IgD-negative memory B cell (primary cell): Measurements from ENCODE around the gene GRAP2. TPM values are rescaled to one million over a fixed set of nuclear protein-coding genes. Genes with fewer than 3 reads are reported as not detected.
A peak's percentile ranks its signal among the peaks of the same experiment; 100 is the strongest.
"Not testable (repeated sequence)": the region's sequence is repeated elsewhere in the genome, so short reads cannot be mapped to it uniquely, and the experiment has no call there.

Experiments
- H3K27ac Mint-ChIP-seq, 3 donors: one replicate each; pipeline ENCODE4 v1.8.0; 2020 to 2022; ENCODE audit warnings: mild to moderate bottlenecking in 3 of 3, mixed read lengths in 3 of 3, moderate library complexity in 1 of 3
- H3K27me3 Mint-ChIP-seq: one replicate; pipeline ENCODE4 v1.8.0; 2021; ENCODE audit warnings: mixed read lengths
- H3K36me3 Mint-ChIP-seq: one replicate; pipeline ENCODE4 v1.8.0; 2020; ENCODE audit warnings: mild to moderate bottlenecking, mixed read lengths
- H3K4me1 Mint-ChIP-seq, 3 donors: one replicate each; pipeline ENCODE4 v1.8.0; 2020 to 2022; ENCODE audit warnings: mixed read lengths in 3 of 3, mild to moderate bottlenecking in 1 of 3
- H3K4me3 Mint-ChIP-seq, 4 donors: one replicate each; pipeline ENCODE4 v1.8.0; 2020 to 2022; ENCODE audit warnings: mild to moderate bottlenecking in 4 of 4, mixed read lengths in 4 of 4, moderate library complexity in 3 of 4
- H3K9me3 Mint-ChIP-seq, 3 donors: one replicate each; pipeline ENCODE4 v1.8.0; 2020 to 2021; ENCODE audit warnings: mixed read lengths in 3 of 3, mild to moderate bottlenecking in 1 of 3
- polyA plus RNA-seq: library from polyadenylated mRNA; unstranded; fragments of 300-500 nt; fragmentation: Illumina TruSeq; gene quantifications from one replicate; pipeline ENCODE4 v1.2.3, GENCODE V29; 2021

Gene GRAP2
- polyA plus RNA-seq: 11.8 TPM

GRCh38 chr22:39900306-39901227, at the start of gene GRAP2:
TSS of gene GRAP2 (plus strand) at chr22:39901084. CDS start at chr22:39947107, 46,023 bp downstream.
- Mint-ChIP-seq H3K4me1 (peaks cover 27 to 37% (median 35%) of the 10 kb centered on the region in 3 donors), H3K27ac (peak within 1 kb of the TSS; percentile 36 to 84 (median 61)), H3K27me3 (no peaks in the 10 kb centered on the region), H3K9me3 (peaks cover 0 to 2% (median 0%) of the 10 kb centered on the region in 3 donors), H3K4me3 (peak within 1 kb of the TSS; percentile 75 to 95 (median 86)), H3K36me3 (peaks cover 7% of the 10 kb centered on the region)

DNA sequence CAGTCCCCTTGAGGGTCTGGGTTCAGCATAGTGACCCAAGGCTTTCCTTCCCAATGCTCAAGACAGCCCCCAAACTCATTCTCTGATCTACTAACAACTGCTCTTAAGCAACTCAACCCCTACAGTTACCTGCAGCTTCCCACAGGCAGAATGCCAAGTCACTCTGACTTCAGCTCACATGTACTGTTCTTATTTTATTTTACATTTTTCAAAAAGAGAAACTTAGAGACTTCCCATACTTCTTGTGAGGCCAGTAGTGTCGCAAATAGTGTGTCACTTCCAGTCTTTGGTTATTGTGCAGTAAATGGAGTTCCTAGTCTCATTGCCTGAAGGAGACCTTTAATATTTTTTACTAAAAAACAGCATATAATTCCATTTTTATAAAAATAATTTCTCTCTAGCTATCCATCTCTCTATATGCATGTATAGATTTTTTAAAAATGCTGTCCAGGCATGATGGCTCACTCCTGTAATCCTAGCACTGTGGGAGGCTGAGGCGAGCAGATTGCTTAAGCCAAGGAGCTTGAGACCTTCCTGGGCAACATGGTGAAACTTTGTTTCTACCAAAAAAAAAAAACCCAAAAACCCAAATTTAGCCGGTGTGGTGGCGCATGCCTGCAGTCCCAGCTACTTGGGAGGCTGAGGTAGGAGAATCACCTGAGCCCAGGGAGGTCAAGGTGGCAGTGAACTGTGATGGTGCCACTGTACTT, 49.1 kb upstream of the GRAP2 start:
- H3K27me3 Mint-ChIP-seq: no peaks in the 10 kb centered on the region
- H3K9me3 Mint-ChIP-seq: no peaks in the 10 kb centered on the region
- H3K4me3 Mint-ChIP-seq: peak overlapping the region in 2 of 4 donors; percentile 60 to 85
- H3K36me3 Mint-ChIP-seq: no peaks in the 10 kb centered on the region
- peaks cover 25 to 34% (median 28%) of the 10 kb centered on the region in 3 donors for H3K4me1 Mint-ChIP-seq
- H3K27ac Mint-ChIP-seq: peak overlapping the region in 2 of 3 donors; percentile 12 to 31

DNA sequence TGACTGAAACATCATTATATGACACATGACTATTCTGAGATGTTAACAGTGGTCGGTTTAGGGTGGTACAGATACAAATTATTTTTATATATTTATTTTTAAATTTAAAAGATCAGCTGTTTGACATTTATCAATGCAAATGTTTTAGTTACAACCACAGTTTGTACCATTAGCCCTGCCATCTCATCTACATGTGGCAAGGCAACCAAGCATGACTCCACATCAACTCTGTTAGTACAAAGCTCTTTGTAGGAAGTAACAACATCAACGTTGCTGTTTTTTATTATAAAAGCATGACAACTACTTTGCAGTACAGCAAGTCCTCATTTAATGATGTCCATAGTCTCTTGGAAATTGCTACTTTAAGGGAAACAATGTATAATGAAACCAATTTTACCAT, 48.1 kb upstream of the GRAP2 start:
- no peaks in the 10 kb centered on the region for H3K36me3 Mint-ChIP-seq
- H3K27ac Mint-ChIP-seq: peak overlapping the region in 1 of 3 donors; percentile 50
- peaks cover 25 to 34% (median 28%) of the 10 kb centered on the region in 3 donors for H3K4me1 Mint-ChIP-seq
- peak overlapping the region in 2 of 4 donors; percentile 51 to 77 for H3K4me3 Mint-ChIP-seq
- H3K9me3 Mint-ChIP-seq: no peaks in the 10 kb centered on the region
- H3K27me3 Mint-ChIP-seq: no peaks in the 10 kb centered on the region

DNA sequence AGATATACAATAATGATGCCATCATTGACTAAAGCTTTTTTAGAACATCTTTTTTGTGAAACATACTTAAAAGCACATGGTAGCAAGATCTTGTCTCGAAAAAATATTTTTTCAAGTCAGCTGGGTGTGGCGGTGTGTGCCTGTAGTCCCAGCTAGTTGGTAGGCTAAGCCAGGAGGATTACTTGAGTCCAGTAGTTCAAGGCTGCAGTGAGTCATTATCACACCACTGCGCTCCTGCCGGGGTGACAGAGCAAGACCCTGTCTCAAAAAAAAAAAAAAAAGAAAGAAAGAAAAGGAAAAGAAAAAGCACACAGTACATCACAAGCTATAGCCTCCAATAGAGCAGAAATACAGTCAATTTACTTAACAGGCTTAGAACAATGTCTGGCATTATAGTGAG, 44.3 kb upstream of the GRAP2 start:
- no peaks in the 10 kb centered on the region for H3K27me3 Mint-ChIP-seq
- H3K27ac Mint-ChIP-seq: no peak overlapping the region
- H3K4me3 Mint-ChIP-seq: no peak overlapping the region
- no peaks in the 10 kb centered on the region for H3K36me3 Mint-ChIP-seq
- H3K9me3 Mint-ChIP-seq: no peaks in the 10 kb centered on the region
- H3K4me1 Mint-ChIP-seq: peaks cover 20 to 48% (median 38%) of the 10 kb centered on the region in 3 donors

DNA sequence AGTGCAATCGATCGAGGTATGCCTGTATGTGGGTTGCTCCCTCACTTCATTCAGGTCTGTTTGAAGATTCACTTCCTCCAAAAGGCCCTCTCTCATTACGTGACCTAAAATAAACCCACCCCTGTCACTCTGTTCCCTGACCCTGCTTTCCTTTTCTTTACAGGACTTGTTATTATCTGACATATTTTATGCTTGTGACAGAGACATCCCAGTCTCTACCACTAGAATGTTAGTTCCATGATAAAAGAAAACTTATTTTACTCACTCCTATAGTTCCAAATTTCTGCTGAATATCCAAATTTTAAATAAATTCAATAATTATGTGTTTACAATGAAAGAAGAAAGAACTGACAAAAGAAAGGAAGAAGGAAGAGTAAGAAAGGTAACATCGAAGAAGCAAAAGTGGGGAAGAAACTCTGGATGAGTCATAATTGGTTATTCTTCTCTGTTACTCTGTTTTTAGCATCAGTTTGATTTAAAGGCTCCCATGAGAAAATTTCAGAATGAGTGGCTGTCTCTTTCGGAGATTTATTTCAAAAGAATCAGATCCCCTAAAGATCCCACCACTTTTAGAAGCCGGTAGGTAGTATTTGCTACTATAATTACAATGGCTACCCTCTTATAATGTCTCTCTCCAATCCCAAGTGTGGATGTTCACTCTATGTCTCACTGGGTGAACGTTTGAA, 40.8 kb upstream of the GRAP2 start:
- no peaks in the 10 kb centered on the region for H3K9me3 Mint-ChIP-seq
- H3K4me3 Mint-ChIP-seq: peak overlapping the region in 1 of 4 donors; percentile 75
- no peaks in the 10 kb centered on the region for H3K27me3 Mint-ChIP-seq
- H3K4me1 Mint-ChIP-seq: peaks cover 5 to 29% (median 22%) of the 10 kb centered on the region in 3 donors
- no peaks in the 10 kb centered on the region for H3K36me3 Mint-ChIP-seq
- no peak overlapping the region for H3K27ac Mint-ChIP-seq

GRCh38 chr22:39868741-39869140, 32.1 kb upstream of the GRAP2 start:
- peaks cover 2% of the 10 kb centered on the region for H3K27me3 Mint-ChIP-seq
- H3K36me3 Mint-ChIP-seq: no peaks in the 10 kb centered on the region
- no peaks in the 10 kb centered on the region for H3K9me3 Mint-ChIP-seq
- H3K27ac Mint-ChIP-seq: no peak overlapping the region
- H3K4me3 Mint-ChIP-seq: peak overlapping the region in 1 of 4 donors; percentile 24
- H3K4me1 Mint-ChIP-seq: peaks cover 22 to 31% (median 25%) of the 10 kb centered on the region in 3 donors

- not testable (repeated sequence) for H3K9me3 Mint-ChIP-seq, H3K4me3 Mint-ChIP-seq, H3K36me3 Mint-ChIP-seq, H3K27me3 Mint-ChIP-seq, H3K27ac Mint-ChIP-seq
- peaks cover 22 to 31% (median 25%) of the 10 kb centered on the region in 3 donors for H3K4me1 Mint-ChIP-seq
These were observed 31.1 kb upstream of the GRAP2 start for GRCh38 chr22:39869797-39870196.

- Mint-ChIP-seq H3K4me3 (no peak overlapping the region), H3K27ac (no peak overlapping the region), H3K27me3 (peaks cover 2% of the 10 kb centered on the region), H3K36me3 (no peaks in the 10 kb centered on the region), H3K9me3 (no peaks in the 10 kb centered on the region), H3K4me1 (peaks cover 22 to 27% (median 23%) of the 10 kb centered on the region in 3 donors)
These were observed 29.7 kb upstream of the GRAP2 start for GRCh38 chr22:39871008-39871798.

DNA sequence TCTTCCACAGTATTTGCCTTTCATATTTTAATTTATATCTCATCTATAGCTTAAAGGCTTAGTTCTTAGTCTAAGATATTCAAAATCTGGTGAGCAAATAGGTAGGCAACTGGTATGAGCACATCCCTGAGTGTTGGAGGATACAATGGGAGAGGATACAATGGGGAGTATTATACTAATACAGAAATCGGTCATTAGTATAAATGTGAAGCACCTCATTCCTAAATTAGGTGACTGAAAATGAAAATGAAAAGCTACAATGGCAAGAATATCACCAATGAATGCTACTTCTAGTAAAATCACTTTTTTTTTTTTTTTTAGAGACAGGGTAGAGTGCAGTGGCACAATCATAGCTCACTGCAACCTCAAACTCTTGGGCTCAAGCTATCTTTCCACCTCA, 28.3 kb upstream of the GRAP2 start:
- H3K36me3 Mint-ChIP-seq: no peaks in the 10 kb centered on the region
- H3K27me3 Mint-ChIP-seq: peaks cover 2% of the 10 kb centered on the region
- no peak overlapping the region for H3K4me3 Mint-ChIP-seq
- peaks cover 15 to 17% (median 16%) of the 10 kb centered on the region in 3 donors for H3K4me1 Mint-ChIP-seq
- H3K27ac Mint-ChIP-seq: no peak overlapping the region
- H3K9me3 Mint-ChIP-seq: no peaks in the 10 kb centered on the region

DNA sequence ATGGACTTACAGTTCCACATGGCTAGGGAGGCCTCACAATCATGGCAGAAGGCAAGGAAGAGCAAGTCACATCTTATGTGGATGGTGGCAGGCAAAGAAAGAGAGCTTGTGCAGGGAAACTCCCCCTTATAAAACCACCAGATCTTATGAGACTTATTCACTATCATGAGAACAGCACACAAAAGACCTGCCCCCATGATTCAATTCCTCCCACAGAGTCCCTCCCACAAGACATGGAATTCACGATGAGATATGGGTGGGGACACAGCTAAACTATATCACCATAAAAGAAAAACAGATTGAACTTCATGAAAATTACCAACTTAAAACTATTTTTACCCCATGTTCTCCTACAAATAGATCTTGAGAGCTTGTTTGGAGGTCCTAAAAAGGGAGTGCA, 26.9 kb upstream of the GRAP2 start:
- Mint-ChIP-seq H3K27me3 (no peaks in the 10 kb centered on the region), H3K36me3 (no peaks in the 10 kb centered on the region), H3K27ac (no peak overlapping the region), H3K4me1 (peaks cover 2 to 3% (median 3%) of the 10 kb centered on the region in 3 donors), H3K9me3 (no peaks in the 10 kb centered on the region), H3K4me3 (no peak overlapping the region)

GRCh38 chr22:39875176-39875885, 25.6 kb upstream of the GRAP2 start:
- H3K4me3 Mint-ChIP-seq: not testable (repeated sequence)

DNA sequence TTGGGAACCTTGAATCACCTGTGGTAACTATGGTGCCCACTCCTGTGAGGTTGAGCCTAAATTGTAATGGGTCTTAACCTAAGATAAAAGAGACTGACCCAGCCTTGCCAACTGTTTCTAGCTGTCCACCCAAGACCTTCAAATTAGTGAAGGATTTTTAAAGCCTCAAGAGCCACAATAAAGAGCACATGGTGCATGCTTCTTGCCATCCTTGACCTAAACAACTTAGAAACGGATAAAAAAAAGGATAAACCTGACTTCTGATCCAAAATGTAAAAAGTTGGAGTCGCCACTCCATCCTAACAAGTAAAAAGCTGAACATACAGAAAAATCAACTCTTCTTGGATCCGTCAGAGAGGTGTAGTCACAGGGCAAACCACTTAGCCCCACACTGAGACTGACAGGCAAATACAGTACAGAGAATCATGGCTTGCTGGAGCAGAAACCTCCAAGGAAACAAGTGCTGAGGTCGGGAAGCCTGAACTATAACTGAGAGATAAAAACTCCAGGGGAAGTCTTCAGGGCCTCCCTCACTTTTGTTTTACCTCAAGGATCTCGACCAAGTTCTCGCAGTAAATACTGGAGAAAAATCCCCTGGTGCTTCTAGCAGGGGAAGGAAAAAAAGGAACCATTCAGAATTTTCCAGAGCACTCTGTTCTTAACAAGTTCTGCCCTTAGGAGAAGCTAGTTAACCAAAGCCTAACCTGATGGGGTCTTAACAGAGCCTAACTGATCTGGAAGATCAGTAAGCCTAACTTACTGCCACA, 23.6 kb upstream of the GRAP2 start:
- H3K4me1 Mint-ChIP-seq: no peaks in the 10 kb centered on the region
- H3K36me3 Mint-ChIP-seq: no peaks in the 10 kb centered on the region
- no peaks in the 10 kb centered on the region for H3K27me3 Mint-ChIP-seq
- H3K9me3 Mint-ChIP-seq: no peaks in the 10 kb centered on the region
- no peak overlapping the region for H3K4me3 Mint-ChIP-seq
- H3K27ac Mint-ChIP-seq: no peak overlapping the region

More at GRCh38 chr22:39875176-39875885, 25.6 kb upstream of the GRAP2 start:
- H3K27ac Mint-ChIP-seq, H3K4me1 Mint-ChIP-seq, H3K9me3 Mint-ChIP-seq, H3K27me3 Mint-ChIP-seq, H3K36me3 Mint-ChIP-seq: not testable (repeated sequence)

GRCh38 chr22:39880722-39881121, 20.2 kb upstream of the GRAP2 start:
- no peaks in the 10 kb centered on the region for H3K27me3 Mint-ChIP-seq
- H3K9me3 Mint-ChIP-seq: peaks cover 0 to 1% (median 0%) of the 10 kb centered on the region in 3 donors
- no peak overlapping the region for H3K4me3 Mint-ChIP-seq
- H3K4me1 Mint-ChIP-seq: no peaks in the 10 kb centered on the region
- H3K27ac Mint-ChIP-seq: no peak overlapping the region
- no peaks in the 10 kb centered on the region for H3K36me3 Mint-ChIP-seq
